K562 (cell line): ENCODE measurements around the gene LAMB4. TPM values are rescaled to one million over a fixed set of nuclear protein-coding genes. Genes with fewer than 3 reads are reported as not detected.
A peak's percentile ranks its signal among the peaks of the same experiment; 100 is the strongest.

ENCODE experiments used
- CAMTA2 ChIP-seq: fragments of 250-450 bp; sonication (Bioruptor Pico); conservative IDR thresholded peaks from 2 replicates; pipeline ENCODE4 v1.5.1; 2022
- CREBBP ChIP-seq: IDR thresholded peaks from one replicate; pipeline ENCODE4 v1.6.1; 2012; ENCODE audit warnings: low read depth, mild to moderate bottlenecking, control low read depth, inconsistent platforms, low read length
- CTBP1 ChIP-seq: fragments of 450-650 bp; IDR thresholded peaks from 2 replicates; pipeline ENCODE4 v1.6.1; 2016; ENCODE audit warnings: borderline replicate concordance
- CXXC5 ChIP-seq: fragments of 250-450 bp; sonication (Bioruptor Pico); IDR thresholded peaks from 2 replicates; pipeline ENCODE4 v1.8.0; 2022; ENCODE audit warnings: inconsistent platforms, mild to moderate bottlenecking, moderate library complexity
- FOSL1 ChIP-seq: fragments of 200-800 bp; sonication (Bioruptor generic); conservative IDR thresholded peaks from 2 replicates; pipeline ENCODE4 v1.6.1; 2016; ENCODE audit warnings: missing genetic modification characterization, missing compliant biosample characterization
- GATA2 ChIP-seq: sonication (generic); formaldehyde crosslinking; IDR thresholded peaks from 2 replicates; pipeline ENCODE4 v1.4.0; 2020; ENCODE audit warnings: mild to moderate bottlenecking, missing genetic modification reagents
- GTF2E2 ChIP-seq: fragments of 200-800 bp; sonication (Bioruptor generic); IDR thresholded peaks from 2 replicates; pipeline ENCODE4 v1.6.1; 2016; ENCODE audit warnings: missing genetic modification characterization, missing compliant biosample characterization
- HEY1 ChIP-seq: fragments of 250-450 bp; sonication (Bioruptor Pico); IDR thresholded peaks from 2 replicates; pipeline ENCODE4 v1.5.0; 2020; ENCODE audit warnings: mild to moderate bottlenecking, moderate library complexity, borderline replicate concordance
- JUN ChIP-seq, 2 experiments: sonication (generic) in 1 of 2; formaldehyde crosslinking in 1 of 2; IDR thresholded peaks; 2 replicates each; pipeline versions ENCODE4 v1.6.1 to v1.8.0; 2012 to 2022; ENCODE audit warnings: borderline replicate concordance in 2 of 2, mild to moderate bottlenecking in 2 of 2, improper control_type of control experiment in 1 of 2, low read depth in 1 of 2, low read length in 1 of 2, missing genetic modification reagents in 1 of 2
- KAT7 ChIP-seq: sonication (generic); formaldehyde crosslinking; IDR thresholded peaks from 2 replicates; pipeline ENCODE4 v1.8.0; 2022; ENCODE audit warnings: missing genetic modification reagents, mild to moderate bottlenecking, borderline replicate concordance
- LCOR ChIP-seq: sonication (generic); formaldehyde crosslinking; IDR thresholded peaks from 2 replicates; pipeline ENCODE4 v1.8.0; 2022; ENCODE audit warnings: mild to moderate bottlenecking, missing genetic modification reagents
- MAFG ChIP-seq: fragments of 450-650 bp; conservative IDR thresholded peaks from 2 replicates; pipeline ENCODE4 v1.6.1; 2016; ENCODE audit warnings: missing genetic modification characterization, missing compliant biosample characterization
- POLR3A ChIP-seq: IDR thresholded peaks from 2 replicates; pipeline ENCODE4 v1.6.1; 2011; ENCODE audit warnings: borderline replicate concordance, mild to moderate bottlenecking, moderate library complexity; ENCODE audit not compliant: insufficient read length, insufficient read depth; ENCODE audit errors: extremely low read depth
- PYGO2 ChIP-seq: fragments of 450-650 bp; IDR thresholded peaks from 2 replicates; pipeline ENCODE4 v1.6.1; 2016; ENCODE audit warnings: mild to moderate bottlenecking, missing genetic modification characterization, moderate library complexity, missing compliant biosample characterization
- SMAD2 ChIP-seq: fragments of 150-350 bp; IDR thresholded peaks from 2 replicates; pipeline ENCODE4 v1.6.1; 2014; ENCODE audit warnings: low read depth, mild to moderate bottlenecking, low read length
- SOX6 ChIP-seq: fragments of 450-650 bp; IDR thresholded peaks from 2 replicates; pipeline ENCODE4 v1.6.1; 2014; ENCODE audit warnings: mild to moderate bottlenecking
- SP2 ChIP-seq: IDR thresholded peaks from 2 replicates; pipeline ENCODE4 v1.6.1; 2011; ENCODE audit warnings: mild to moderate bottlenecking, low read depth, low read length, moderate library complexity; ENCODE audit not compliant: poor library complexity, severe bottlenecking; ENCODE audit errors: extremely low read depth
- SPI1 ChIP-seq: IDR thresholded peaks from 2 replicates; pipeline ENCODE4 v1.6.1; 2011; ENCODE audit warnings: low read depth, low read length, control low read depth, borderline replicate concordance
- ZC3H4 ChIP-seq: sonication (generic); formaldehyde crosslinking; IDR thresholded peaks from 2 replicates; pipeline ENCODE4 v1.9.0; 2021; ENCODE audit warnings: missing genetic modification reagents, borderline replicate concordance
- polyA plus RNA-seq, 8 experiments: library from polyadenylated mRNA; depleted of rRNA in 4 of 8; stranded (reverse) in 5 of 8; unstranded in 3 of 8; fragments of >200 nt; fragmentation: Nextera tagmentation in 2 of 8; fragmentation: Illumina TruSeq in 1 of 8; extraction: Ambion mirVana in 2 of 8; extraction: Trizol in 1 of 8; gene quantifications; 2 replicates each; pipeline versions ENCODE4 v1.2.1 to v1.2.3, GENCODE V29; 2011 to 2014; ENCODE audit warnings: inconsistent platforms in 1 of 8, missing spikeins in 1 of 8
- total RNA-seq, 7 experiments: library from RNA; depleted of rRNA in 6 of 7; stranded (reverse); fragments of >200 nt in 6 of 7; fragmentation: Illumina TruSeq in 2 of 7; extraction: Trizol in 2 of 7; gene quantifications; 2 replicates each; pipeline versions ENCODE4 v1.2.1 to v1.2.3, GENCODE V29; 2011 to 2021; ENCODE audit warnings: low replicate concordance in 1 of 7
- TF ChIP-seq, protein P1 (sequence below): fragments of 450-650 bp; IDR thresholded peaks from 2 replicates; pipeline ENCODE4 v1.6.1; 2016; ENCODE audit warnings: mild to moderate bottlenecking
- TF ChIP-seq, protein P2 (sequence below): fragments of 250-450 bp; sonication (Bioruptor Pico); IDR thresholded peaks from 2 replicates; pipeline ENCODE4 v1.4.0; 2020; ENCODE audit warnings: borderline replicate concordance
- TF ChIP-seq, protein P3 (sequence below): fragments of 250-450 bp; sonication (Bioruptor Pico); IDR thresholded peaks from 2 replicates; pipeline ENCODE4 v1.4.0; 2020; ENCODE audit warnings: mild to moderate bottlenecking, moderate library complexity

Gene LAMB4
- total and polyA plus RNA-seq, 9 of the 15 experiments (the other 6 are each of a cell fraction or from before 2014, with no cell fraction given), result 0.06 to 0.13 (median 0.07) TPM; not detected in 6

DNA sequence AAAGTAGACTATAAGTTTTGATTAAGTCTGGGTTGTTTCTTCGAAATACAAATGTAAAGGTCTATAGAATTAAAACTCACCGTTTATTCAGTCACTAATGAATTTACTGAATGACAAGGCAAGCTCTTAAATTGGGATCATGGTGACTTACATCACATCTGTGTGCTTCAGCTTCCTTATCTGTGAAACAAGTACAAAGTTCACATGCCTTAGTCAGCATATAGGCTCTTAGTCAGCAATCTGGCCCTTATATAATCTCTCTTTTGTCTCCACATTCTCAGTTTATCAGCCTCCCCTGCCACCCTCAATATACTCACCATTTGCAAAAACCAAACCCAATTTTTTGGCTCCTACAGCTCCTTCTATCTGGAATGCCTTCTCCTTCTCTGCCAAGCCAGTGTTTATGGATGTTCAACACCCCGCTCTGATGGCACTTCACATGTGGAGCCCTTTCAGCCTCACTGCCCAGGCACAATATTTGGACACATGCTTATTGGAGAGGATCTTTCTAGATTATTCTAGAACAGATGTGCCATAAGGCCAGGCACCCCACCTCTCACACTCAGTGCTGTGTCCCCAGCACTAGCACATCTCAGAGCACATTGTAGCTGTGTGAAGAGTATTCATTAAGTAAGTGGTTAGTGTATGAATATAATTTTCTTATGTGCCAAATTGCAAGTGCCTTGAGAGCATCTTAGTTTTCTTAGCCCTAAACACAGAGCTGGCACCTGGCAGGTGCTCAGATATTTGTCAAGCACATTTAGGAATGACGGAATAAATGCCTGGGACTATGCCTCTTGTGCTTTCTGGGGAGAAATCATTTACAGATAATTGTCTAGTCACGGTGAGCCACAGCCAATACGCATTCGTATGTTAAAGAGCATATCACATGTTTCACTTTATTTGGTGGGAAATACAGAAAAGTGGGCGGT is 117.4 kb downstream of the LAMB4 start (continued):
- TF ChIP-seq SPI1 (no peak), SOX6 (peak; percentile 97), POLR3A (no peak), MAFG (peak; percentile 100), CREBBP (no peak), HEY1 (CRISPR knock-in tag) (no peak), CTBP1 (peak; percentile 72; the same call in 1 of the 2 replicates), SMAD2 (no peak), GTF2E2 (peak; percentile 71), PYGO2 (tag) (no peak), FOSL1 (tag) (peak; percentile 96), SP2 (no peak), CXXC5 (CRISPR knock-in tag) (no peak), GATA2 (peak; percentile 79; the same call in 1 of the 2 replicates), JUN (IDR thresholded peaks at IDR 0.05; ENCODE audit: borderline replicate concordance, low read depth, low read length) (no peak; the same call in 1 of the 2 replicates), JUN (CRISPR knock-in tag; IDR thresholded peaks at IDR 0.05; ENCODE audit: borderline replicate concordance) (no peak), KAT7 (CRISPR knock-in tag) (0 out of 2 replicates have a peak, but pooled peaks have one; percentile 61), CAMTA2 (no peak), LCOR (CRISPR knock-in tag) (peak; percentile 97), ZC3H4 (CRISPR knock-in tag) (no peak)
- TF ChIP-seq, protein P1, sequence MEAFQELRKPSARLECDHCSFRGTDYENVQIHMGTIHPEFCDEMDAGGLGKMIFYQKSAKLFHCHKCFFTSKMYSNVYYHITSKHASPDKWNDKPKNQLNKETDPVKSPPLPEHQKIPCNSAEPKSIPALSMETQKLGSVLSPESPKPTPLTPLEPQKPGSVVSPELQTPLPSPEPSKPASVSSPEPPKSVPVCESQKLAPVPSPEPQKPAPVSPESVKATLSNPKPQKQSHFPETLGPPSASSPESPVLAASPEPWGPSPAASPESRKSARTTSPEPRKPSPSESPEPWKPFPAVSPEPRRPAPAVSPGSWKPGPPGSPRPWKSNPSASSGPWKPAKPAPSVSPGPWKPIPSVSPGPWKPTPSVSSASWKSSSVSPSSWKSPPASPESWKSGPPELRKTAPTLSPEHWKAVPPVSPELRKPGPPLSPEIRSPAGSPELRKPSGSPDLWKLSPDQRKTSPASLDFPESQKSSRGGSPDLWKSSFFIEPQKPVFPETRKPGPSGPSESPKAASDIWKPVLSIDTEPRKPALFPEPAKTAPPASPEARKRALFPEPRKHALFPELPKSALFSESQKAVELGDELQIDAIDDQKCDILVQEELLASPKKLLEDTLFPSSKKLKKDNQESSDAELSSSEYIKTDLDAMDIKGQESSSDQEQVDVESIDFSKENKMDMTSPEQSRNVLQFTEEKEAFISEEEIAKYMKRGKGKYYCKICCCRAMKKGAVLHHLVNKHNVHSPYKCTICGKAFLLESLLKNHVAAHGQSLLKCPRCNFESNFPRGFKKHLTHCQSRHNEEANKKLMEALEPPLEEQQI, result peak; percentile 97
- TF ChIP-seq, protein P2, sequence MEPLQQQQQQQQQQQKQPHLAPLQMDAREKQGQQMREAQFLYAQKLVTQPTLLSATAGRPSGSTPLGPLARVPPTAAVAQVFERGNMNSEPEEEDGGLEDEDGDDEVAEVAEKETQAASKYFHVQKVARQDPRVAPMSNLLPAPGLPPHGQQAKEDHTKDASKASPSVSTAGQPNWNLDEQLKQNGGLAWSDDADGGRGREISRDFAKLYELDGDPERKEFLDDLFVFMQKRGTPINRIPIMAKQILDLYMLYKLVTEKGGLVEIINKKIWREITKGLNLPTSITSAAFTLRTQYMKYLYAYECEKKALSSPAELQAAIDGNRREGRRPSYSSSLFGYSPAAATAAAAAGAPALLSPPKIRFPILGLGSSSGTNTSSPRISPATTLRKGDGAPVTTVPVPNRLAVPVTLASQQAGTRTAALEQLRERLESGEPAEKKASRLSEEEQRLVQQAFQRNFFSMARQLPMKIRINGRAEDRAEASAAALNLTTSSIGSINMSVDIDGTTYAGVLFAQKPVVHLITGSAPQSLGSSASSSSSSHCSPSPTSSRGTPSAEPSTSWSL (CRISPR knock-in tag), result no peak
- TF ChIP-seq, protein P3, sequence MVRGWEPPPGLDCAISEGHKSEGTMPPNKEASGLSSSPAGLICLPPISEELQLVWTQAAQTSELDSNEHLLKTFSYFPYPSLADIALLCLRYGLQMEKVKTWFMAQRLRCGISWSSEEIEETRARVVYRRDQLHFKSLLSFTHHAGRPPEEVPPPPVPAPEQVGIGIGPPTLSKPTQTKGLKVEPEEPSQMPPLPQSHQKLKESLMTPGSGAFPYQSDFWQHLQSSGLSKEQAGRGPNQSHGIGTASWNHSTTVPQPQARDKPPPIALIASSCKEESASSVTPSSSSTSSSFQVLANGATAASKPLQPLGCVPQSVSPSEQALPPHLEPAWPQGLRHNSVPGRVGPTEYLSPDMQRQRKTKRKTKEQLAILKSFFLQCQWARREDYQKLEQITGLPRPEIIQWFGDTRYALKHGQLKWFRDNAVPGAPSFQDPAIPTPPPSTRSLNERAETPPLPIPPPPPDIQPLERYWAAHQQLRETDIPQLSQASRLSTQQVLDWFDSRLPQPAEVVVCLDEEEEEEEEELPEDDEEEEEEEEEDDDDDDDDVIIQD, result no peak
